Liver (tissue), 9 donors: ENCODE data around the gene TBK1. TPM values are rescaled to one million over a fixed set of nuclear protein-coding genes. Genes with fewer than 3 reads are reported as not detected.

Experiments
- DNase-seq: peaks from one replicate; pipeline ENCODE4 v3.0.0-alpha.2; 2017; ENCODE audit warnings: low spot score
- H3K27ac ChIP-seq, 2 donors: one replicate each; pipeline ENCODE4 v1.7.0; 2013; ENCODE audit warnings: inconsistent platforms in 2 of 2, low read length in 2 of 2, control low read depth in 1 of 2, low read depth in 1 of 2, mild to moderate bottlenecking in 1 of 2
- H3K27me3 ChIP-seq, 4 donors: one replicate each; pipeline versions ENCODE4 v1.6.1 to v1.7.0; 2013; ENCODE audit warnings: low read length in 3 of 4, inconsistent platforms in 1 of 4, mild to moderate bottlenecking in 1 of 4, moderate library complexity in 1 of 4; ENCODE audit not compliant: control insufficient read depth in 4 of 4, insufficient read depth in 4 of 4
- H3K36me3 ChIP-seq, 4 donors: one replicate each; pipeline versions ENCODE4 v1.6.1 to v1.7.0; 2013; ENCODE audit warnings: low read length in 3 of 4, mild to moderate bottlenecking in 3 of 4, low read depth in 1 of 4, moderate library complexity in 1 of 4; ENCODE audit not compliant: control insufficient read depth in 4 of 4, insufficient read depth in 3 of 4
- H3K4me1 ChIP-seq, 4 donors: one replicate each; pipeline versions ENCODE4 v1.6.1 to v1.7.0; 2013; ENCODE audit warnings: low read length in 3 of 4, mild to moderate bottlenecking in 3 of 4, moderate library complexity in 1 of 4; ENCODE audit not compliant: control insufficient read depth in 4 of 4, insufficient read depth in 4 of 4
- H3K4me3 ChIP-seq, 3 donors: one replicate each; pipeline versions ENCODE4 v1.6.1 to v1.7.0; 2013; ENCODE audit warnings: low read length in 3 of 3, control low read depth in 1 of 3, low read depth in 1 of 3, mild to moderate bottlenecking in 1 of 3
- H3K9ac ChIP-seq, 2 donors: one replicate each; pipeline ENCODE4 v1.7.0; 2013; ENCODE audit warnings: low read length in 2 of 2, mild to moderate bottlenecking in 2 of 2, moderate library complexity in 2 of 2, control low read depth in 1 of 2, low read depth in 1 of 2
- H3K9me3 ChIP-seq, 4 donors: one replicate each; pipeline versions ENCODE4 v1.6.1 to v1.7.0; 2013; ENCODE audit warnings: low read length in 3 of 4; ENCODE audit not compliant: control insufficient read depth in 4 of 4
- EGR1 ChIP-seq, 2 donors: IDR thresholded peaks; 2 replicates each; pipeline ENCODE4 v1.6.1; 2016 to 2018; ENCODE audit warnings: antibody characterized with exemption in 2 of 2, low read depth in 2 of 2
- FOXA1 ChIP-seq: IDR thresholded peaks from 2 replicates; pipeline ENCODE4 v1.6.1; 2016; ENCODE audit warnings: antibody characterized with exemption
- FOXA2 ChIP-seq: IDR thresholded peaks from 2 replicates; pipeline ENCODE4 v1.6.1; 2016; ENCODE audit warnings: antibody characterized with exemption
- GABPA ChIP-seq, 2 donors: IDR thresholded peaks in 1 of 2; conservative IDR thresholded peaks in 1 of 2; 2 replicates each; pipeline ENCODE4 v1.6.1; 2016; ENCODE audit warnings: antibody characterized with exemption in 2 of 2, mild to moderate bottlenecking in 1 of 2, moderate library complexity in 1 of 2
- HNF4A ChIP-seq, 2 donors: conservative IDR thresholded peaks; 2 replicates each; pipeline ENCODE4 v1.6.1; 2016; ENCODE audit warnings: antibody characterized with exemption in 2 of 2, mild to moderate bottlenecking in 2 of 2
- HNF4G ChIP-seq: IDR thresholded peaks from 2 replicates; pipeline ENCODE4 v1.6.1; 2016; ENCODE audit warnings: antibody characterized with exemption
- RAD21 ChIP-seq, 2 donors: IDR thresholded peaks; 2 replicates each; pipeline ENCODE4 v1.6.1; 2016; ENCODE audit warnings: antibody characterized with exemption in 2 of 2, mild to moderate bottlenecking in 2 of 2
- RXRA ChIP-seq, 2 donors: IDR thresholded peaks; 2 replicates each; pipeline ENCODE4 v1.6.1; 2017 to 2018; ENCODE audit warnings: antibody characterized with exemption in 2 of 2, mild to moderate bottlenecking in 1 of 2
- SP1 ChIP-seq: IDR thresholded peaks from 2 replicates; pipeline ENCODE4 v1.6.1; 2018; ENCODE audit warnings: antibody characterized with exemption, mild to moderate bottlenecking
- YY1 ChIP-seq: IDR thresholded peaks from 2 replicates; pipeline ENCODE4 v1.6.1; 2016; ENCODE audit warnings: antibody characterized with exemption, mild to moderate bottlenecking
- WGBS: extraction: QIAGEN DNeasy Blood & Tissue Kit; methylation state at CpG from one replicate; pipeline ENCODE4 v1.1.7; 2013; 5-methylcytosine and 5-hydroxymethylcytosine counted together
- polyA plus RNA-seq, 2 donors: library from polyadenylated mRNA; stranded (reverse) in 1 of 2; unstranded in 1 of 2; fragments of 200-250 nt in 1 of 2; fragments of >200 nt in 1 of 2; fragmentation: Nextera tagmentation in 1 of 2; extraction: Ambion mirVana in 1 of 2; gene quantifications; one replicate each; pipeline versions ENCODE4 v1.2.1 to v1.2.3, GENCODE V29; 2013 to 2015
- total RNA-seq, 2 donors: library from RNA; depleted of rRNA; stranded (reverse); fragments of >200 nt; gene quantifications; one replicate each; pipeline ENCODE4 v1.2.3, GENCODE V29; 2014
- TF ChIP-seq, protein P1 (sequence below): IDR thresholded peaks from 2 replicates; pipeline ENCODE4 v1.6.1; 2016; ENCODE audit warnings: antibody characterized with exemption
- TF ChIP-seq, protein P2 (sequence below): fragments of 150-350 bp; IDR thresholded peaks from 2 replicates; pipeline ENCODE4 v1.5.1; 2017; ENCODE audit warnings: improper control_type of control experiment, low read depth, low read length; ENCODE audit not compliant: missing input control
- TF ChIP-seq, protein P3 (sequence below): IDR thresholded peaks from 2 replicates; pipeline ENCODE4 v1.6.1; 2016; ENCODE audit warnings: antibody characterized with exemption
- TF ChIP-seq, protein P4 (sequence below): IDR thresholded peaks from 2 replicates; pipeline ENCODE4 v1.6.1; 2016; ENCODE audit warnings: antibody characterized with exemption, mild to moderate bottlenecking
- donor health status: healthy.
- donor health status: healthy.
- donor health status: healthy.
- donor health status: healthy.
- donor health status: healthy.

TBK1 gene
- total and polyA plus RNA-seq, 4 donors = 7.6 to 20.7 (median 13.9) TPM

DNA sequence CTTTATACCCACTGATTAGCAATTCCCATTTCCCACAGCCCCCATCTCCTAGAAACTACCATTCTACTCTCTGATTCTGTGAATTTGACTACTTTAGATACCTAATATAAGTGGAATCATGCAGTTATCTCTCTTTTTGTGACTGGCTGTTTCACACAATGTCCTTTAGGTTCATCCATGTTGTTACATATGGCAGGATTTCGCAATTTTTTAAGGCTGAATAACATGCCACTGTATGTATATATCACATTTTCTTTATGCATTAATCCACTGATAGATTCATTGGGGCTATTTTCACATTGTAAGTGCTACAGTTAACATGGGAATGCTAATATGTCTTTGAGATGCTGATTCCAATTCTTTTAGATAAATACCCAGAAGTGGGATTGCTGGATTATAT is 11.8 kb upstream of the TBK1 start:
- Histone ChIP-seq H3K4me3 (no peak overlapping the region), H3K9ac (no peak overlapping the region), H3K27ac (no peak overlapping the region), H3K9me3 (no peaks in the 10 kb centered on the region), H3K36me3 (peaks cover 9 to 61% (median 38%) of the 10 kb centered on the region in 4 donors), H3K27me3 (no peaks in the 10 kb centered on the region), H3K4me1 (no peaks in the 10 kb centered on the region)
- WGBS = 99% methylated on average over 1 of the region's 1 CpG
- TF ChIP-seq RAD21 (IDR thresholded peaks at IDR 0.05) = no peak
- no peak for DNase-seq

DNA sequence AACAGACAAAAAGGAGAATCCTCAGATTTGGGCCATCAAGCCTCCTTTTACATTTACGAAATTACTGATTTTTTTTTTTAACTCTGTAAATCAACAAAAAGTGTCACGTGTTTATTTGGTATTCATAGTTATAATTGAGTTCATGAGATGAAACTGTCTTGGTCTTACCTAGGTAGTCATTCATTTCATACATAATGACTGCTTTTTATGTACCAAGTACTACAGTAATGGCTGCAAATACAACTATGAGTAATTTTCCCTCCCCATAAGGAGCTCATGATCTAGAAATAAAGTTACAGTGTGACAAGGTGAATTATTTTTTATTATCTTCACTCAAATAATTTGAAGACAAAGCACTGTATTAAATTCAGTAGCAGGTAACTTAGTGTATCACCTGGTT is 6.4 kb upstream of the TBK1 start:
- no peak overlapping the region for H3K4me3 ChIP-seq
- peaks cover 4 to 39% (median 24%) of the 10 kb centered on the region in 4 donors for H3K36me3 ChIP-seq
- H3K9me3 ChIP-seq = no peaks in the 10 kb centered on the region
- TF ChIP-seq, protein P1, sequence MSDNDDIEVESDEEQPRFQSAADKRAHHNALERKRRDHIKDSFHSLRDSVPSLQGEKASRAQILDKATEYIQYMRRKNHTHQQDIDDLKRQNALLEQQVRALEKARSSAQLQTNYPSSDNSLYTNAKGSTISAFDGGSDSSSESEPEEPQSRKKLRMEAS = no peak
- no peak for TF ChIP-seq SP1
- TF ChIP-seq, protein P2, sequence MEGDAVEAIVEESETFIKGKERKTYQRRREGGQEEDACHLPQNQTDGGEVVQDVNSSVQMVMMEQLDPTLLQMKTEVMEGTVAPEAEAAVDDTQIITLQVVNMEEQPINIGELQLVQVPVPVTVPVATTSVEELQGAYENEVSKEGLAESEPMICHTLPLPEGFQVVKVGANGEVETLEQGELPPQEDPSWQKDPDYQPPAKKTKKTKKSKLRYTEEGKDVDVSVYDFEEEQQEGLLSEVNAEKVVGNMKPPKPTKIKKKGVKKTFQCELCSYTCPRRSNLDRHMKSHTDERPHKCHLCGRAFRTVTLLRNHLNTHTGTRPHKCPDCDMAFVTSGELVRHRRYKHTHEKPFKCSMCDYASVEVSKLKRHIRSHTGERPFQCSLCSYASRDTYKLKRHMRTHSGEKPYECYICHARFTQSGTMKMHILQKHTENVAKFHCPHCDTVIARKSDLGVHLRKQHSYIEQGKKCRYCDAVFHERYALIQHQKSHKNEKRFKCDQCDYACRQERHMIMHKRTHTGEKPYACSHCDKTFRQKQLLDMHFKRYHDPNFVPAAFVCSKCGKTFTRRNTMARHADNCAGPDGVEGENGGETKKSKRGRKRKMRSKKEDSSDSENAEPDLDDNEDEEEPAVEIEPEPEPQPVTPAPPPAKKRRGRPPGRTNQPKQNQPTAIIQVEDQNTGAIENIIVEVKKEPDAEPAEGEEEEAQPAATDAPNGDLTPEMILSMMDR = no peak
- no peak for TF ChIP-seq GABPA (IDR thresholded peaks at IDR 0.05 in 1 of 2, conservative IDR thresholded peaks at IDR 0.05 in 1 of 2)
- TF ChIP-seq EGR1 (IDR thresholded peaks at IDR 0.05; ENCODE audit: low read depth in 2 of 2) = no peak
- TF ChIP-seq, protein P3, sequence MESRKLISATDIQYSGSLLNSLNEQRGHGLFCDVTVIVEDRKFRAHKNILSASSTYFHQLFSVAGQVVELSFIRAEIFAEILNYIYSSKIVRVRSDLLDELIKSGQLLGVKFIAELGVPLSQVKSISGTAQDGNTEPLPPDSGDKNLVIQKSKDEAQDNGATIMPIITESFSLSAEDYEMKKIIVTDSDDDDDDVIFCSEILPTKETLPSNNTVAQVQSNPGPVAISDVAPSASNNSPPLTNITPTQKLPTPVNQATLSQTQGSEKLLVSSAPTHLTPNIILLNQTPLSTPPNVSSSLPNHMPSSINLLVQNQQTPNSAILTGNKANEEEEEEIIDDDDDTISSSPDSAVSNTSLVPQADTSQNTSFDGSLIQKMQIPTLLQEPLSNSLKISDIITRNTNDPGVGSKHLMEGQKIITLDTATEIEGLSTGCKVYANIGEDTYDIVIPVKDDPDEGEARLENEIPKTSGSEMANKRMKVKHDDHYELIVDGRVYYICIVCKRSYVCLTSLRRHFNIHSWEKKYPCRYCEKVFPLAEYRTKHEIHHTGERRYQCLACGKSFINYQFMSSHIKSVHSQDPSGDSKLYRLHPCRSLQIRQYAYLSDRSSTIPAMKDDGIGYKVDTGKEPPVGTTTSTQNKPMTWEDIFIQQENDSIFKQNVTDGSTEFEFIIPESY = no peak
- no peak for TF ChIP-seq RAD21 (IDR thresholded peaks at IDR 0.05)
- TF ChIP-seq FOXA1 = no peak
- TF ChIP-seq YY1 = no peak
- no peak for TF ChIP-seq HNF4G
- 95% methylated on average over 2 of the region's 2 CpGs for WGBS
- H3K9ac ChIP-seq = no peak overlapping the region
- H3K4me1 ChIP-seq = no peaks in the 10 kb centered on the region
- no peak overlapping the region for H3K27ac ChIP-seq
- H3K27me3 ChIP-seq = no peaks in the 10 kb centered on the region
- no peak for DNase-seq

DNA sequence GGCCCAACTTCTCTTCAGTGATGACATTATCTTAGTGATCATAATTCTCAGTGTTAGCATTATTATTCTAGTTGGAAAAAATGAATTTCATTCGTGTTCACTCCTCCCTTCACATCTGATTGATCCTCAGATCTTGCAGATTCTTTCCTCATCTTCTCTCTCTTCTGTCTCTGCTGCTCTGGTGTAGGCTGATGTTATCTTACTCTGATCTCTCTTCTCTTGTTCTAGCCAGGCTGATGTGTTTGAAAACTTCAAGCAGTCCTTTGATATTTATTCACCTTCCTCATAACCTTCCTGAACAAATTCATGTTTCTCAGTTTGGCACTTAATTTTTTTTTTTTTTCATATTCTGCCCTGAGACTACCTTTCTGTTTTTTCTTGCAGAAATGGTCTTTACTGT is 5.6 kb upstream of the TBK1 start:
- DNase-seq = no peak
- Histone ChIP-seq H3K27me3 (no peaks in the 10 kb centered on the region), H3K27ac (no peak overlapping the region), H3K9ac (no peak overlapping the region), H3K36me3 (peaks cover 4 to 33% (median 20%) of the 10 kb centered on the region in 4 donors), H3K4me3 (no peak overlapping the region), H3K4me1 (peaks cover 0 to 5% (median 2%) of the 10 kb centered on the region in 4 donors), H3K9me3 (no peaks in the 10 kb centered on the region)
- WGBS = 90% methylated on average over 1 of the region's 1 CpG
- TF ChIP-seq, protein P2 = no peak
- TF ChIP-seq, protein P4, sequence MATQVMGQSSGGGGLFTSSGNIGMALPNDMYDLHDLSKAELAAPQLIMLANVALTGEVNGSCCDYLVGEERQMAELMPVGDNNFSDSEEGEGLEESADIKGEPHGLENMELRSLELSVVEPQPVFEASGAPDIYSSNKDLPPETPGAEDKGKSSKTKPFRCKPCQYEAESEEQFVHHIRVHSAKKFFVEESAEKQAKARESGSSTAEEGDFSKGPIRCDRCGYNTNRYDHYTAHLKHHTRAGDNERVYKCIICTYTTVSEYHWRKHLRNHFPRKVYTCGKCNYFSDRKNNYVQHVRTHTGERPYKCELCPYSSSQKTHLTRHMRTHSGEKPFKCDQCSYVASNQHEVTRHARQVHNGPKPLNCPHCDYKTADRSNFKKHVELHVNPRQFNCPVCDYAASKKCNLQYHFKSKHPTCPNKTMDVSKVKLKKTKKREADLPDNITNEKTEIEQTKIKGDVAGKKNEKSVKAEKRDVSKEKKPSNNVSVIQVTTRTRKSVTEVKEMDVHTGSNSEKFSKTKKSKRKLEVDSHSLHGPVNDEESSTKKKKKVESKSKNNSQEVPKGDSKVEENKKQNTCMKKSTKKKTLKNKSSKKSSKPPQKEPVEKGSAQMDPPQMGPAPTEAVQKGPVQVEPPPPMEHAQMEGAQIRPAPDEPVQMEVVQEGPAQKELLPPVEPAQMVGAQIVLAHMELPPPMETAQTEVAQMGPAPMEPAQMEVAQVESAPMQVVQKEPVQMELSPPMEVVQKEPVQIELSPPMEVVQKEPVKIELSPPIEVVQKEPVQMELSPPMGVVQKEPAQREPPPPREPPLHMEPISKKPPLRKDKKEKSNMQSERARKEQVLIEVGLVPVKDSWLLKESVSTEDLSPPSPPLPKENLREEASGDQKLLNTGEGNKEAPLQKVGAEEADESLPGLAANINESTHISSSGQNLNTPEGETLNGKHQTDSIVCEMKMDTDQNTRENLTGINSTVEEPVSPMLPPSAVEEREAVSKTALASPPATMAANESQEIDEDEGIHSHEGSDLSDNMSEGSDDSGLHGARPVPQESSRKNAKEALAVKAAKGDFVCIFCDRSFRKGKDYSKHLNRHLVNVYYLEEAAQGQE = no peak
- TF ChIP-seq FOXA2 = no peak
- TF ChIP-seq, protein P1 = no peak
- TF ChIP-seq, protein P3 = no peak
- no peak for TF ChIP-seq HNF4A (conservative IDR thresholded peaks at IDR 0.05)
- no peak for TF ChIP-seq RXRA (IDR thresholded peaks at IDR 0.05)
- TF ChIP-seq GABPA (IDR thresholded peaks at IDR 0.05 in 1 of 2, conservative IDR thresholded peaks at IDR 0.05 in 1 of 2) = no peak
- no peak for TF ChIP-seq FOXA1
- no peak for TF ChIP-seq YY1
- TF ChIP-seq SP1 = no peak
